ENCODE results near the gene MLH3. TPM values are rescaled to one million over a fixed set of nuclear protein-coding genes. Genes with fewer than 3 reads are reported as not detected.

Gene MLH3
- total RNA-seq, 1 donor from 2014 or later, result 28.2 TPM

- no peak overlapping the region for H3K4me3 Mint-ChIP-seq (ENCODE audit: low read depth)
- no peaks in the 10 kb centered on the region for H3K36me3 Mint-ChIP-seq (ENCODE audit: low read depth)
- no peaks in the 10 kb centered on the region for H3K4me1 Mint-ChIP-seq (ENCODE audit: low read depth)
- H3K27me3 Mint-ChIP-seq (ENCODE audit: low read depth), result peaks cover 4% of the 10 kb centered on the region
- no peak for DNase-seq (ENCODE audit: low spot score)
- intact Hi-C loops (cut with micrococcal nuclease), result no loop called here
- H3K9me3 Mint-ChIP-seq, result no peaks in the 10 kb centered on the region
- no peak overlapping the region for H3K27ac Mint-ChIP-seq
Measured at GRCh38 chr14:74988131-74988530, 63.1 kb downstream of the MLH3 start.

DNA sequence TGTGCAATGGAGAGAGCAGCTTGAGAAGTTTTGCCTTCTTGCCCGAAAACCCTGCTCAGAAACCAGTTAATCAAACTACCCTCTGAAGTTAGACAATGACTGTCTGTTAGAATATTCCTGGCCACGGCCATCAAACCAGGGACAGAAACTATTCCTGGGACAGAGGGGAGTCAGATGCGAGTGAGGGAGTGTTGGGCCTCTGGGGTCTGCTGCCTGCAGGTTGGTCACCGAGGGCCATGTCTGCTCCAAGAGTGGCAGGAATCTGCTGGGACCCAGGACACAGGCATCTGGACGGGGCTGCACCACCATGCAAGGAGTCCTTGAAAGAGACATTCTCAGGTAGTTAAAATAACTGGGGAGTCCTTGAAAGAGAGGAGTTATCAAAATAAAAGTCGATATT, 65.5 kb downstream of the MLH3 start:
- intact Hi-C loops (cut with micrococcal nuclease), result no loop called here

DNA sequence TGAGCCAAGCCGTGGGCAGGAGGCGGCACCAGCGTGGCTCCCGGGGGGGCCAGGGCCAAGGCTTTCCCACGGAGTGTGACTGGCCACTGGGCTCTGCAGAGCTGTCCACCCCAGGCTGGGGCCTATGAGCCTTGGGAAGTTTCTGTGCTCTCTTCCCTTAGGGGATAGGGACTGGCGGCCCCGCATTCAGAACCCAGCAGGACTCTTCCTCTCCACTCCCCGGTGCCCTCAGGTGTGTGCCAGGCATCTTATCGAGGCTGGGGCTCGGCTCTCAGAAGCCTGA, 66.3 kb downstream of the MLH3 start:
- DNase-seq (ENCODE audit: low spot score), result no peak
- H3K9me3 Mint-ChIP-seq, result no peaks in the 10 kb centered on the region
- H3K27me3 Mint-ChIP-seq (ENCODE audit: low read depth), result no peaks in the 10 kb centered on the region
- intact Hi-C loops (cut with micrococcal nuclease), result no loop called here
- no peaks in the 10 kb centered on the region for H3K4me1 Mint-ChIP-seq (ENCODE audit: low read depth)
- no peaks in the 10 kb centered on the region for H3K36me3 Mint-ChIP-seq (ENCODE audit: low read depth)
- no peak overlapping the region for H3K27ac Mint-ChIP-seq
- H3K4me3 Mint-ChIP-seq (ENCODE audit: low read depth), result no peak overlapping the region

More for the DNA sequence above, 65.5 kb downstream of the MLH3 start:
- Mint-ChIP-seq H3K27me3 (ENCODE audit: low read depth) (peaks cover 3% of the 10 kb centered on the region), H3K4me3 (ENCODE audit: low read depth) (no peak overlapping the region), H3K9me3 (no peaks in the 10 kb centered on the region), H3K4me1 (ENCODE audit: low read depth) (no peaks in the 10 kb centered on the region), H3K36me3 (ENCODE audit: low read depth) (no peaks in the 10 kb centered on the region), H3K27ac (no peak overlapping the region)
- no peak for DNase-seq (ENCODE audit: low spot score)

GRCh38 chr14:74984236-74985027, 66.8 kb downstream of the MLH3 start:
- Mint-ChIP-seq H3K9me3 (no peaks in the 10 kb centered on the region), H3K27me3 (ENCODE audit: low read depth) (no peaks in the 10 kb centered on the region), H3K4me1 (ENCODE audit: low read depth) (no peaks in the 10 kb centered on the region), H3K27ac (no peak overlapping the region), H3K4me3 (ENCODE audit: low read depth) (no peak overlapping the region), H3K36me3 (ENCODE audit: low read depth) (no peaks in the 10 kb centered on the region)
- DNase-seq (ENCODE audit: low spot score), result no peak
- intact Hi-C loops (cut with micrococcal nuclease), result no loop called here

GRCh38 chr14:74983343-74983742, 67.9 kb downstream of the MLH3 start:
- H3K4me1 Mint-ChIP-seq (ENCODE audit: low read depth), result no peaks in the 10 kb centered on the region
- DNase-seq (ENCODE audit: low spot score), result no peak
- H3K27me3 Mint-ChIP-seq (ENCODE audit: low read depth), result no peaks in the 10 kb centered on the region
- H3K36me3 Mint-ChIP-seq (ENCODE audit: low read depth), result no peaks in the 10 kb centered on the region
- no peaks in the 10 kb centered on the region for H3K9me3 Mint-ChIP-seq
- intact Hi-C loops (cut with micrococcal nuclease), result no loop called here
- no peak overlapping the region for H3K27ac Mint-ChIP-seq
- no peak overlapping the region for H3K4me3 Mint-ChIP-seq (ENCODE audit: low read depth)

- H3K36me3 Mint-ChIP-seq (ENCODE audit: low read depth), result no peaks in the 10 kb centered on the region
- H3K4me1 Mint-ChIP-seq (ENCODE audit: low read depth), result no peaks in the 10 kb centered on the region
- no peaks in the 10 kb centered on the region for H3K9me3 Mint-ChIP-seq
- no peak for DNase-seq (ENCODE audit: low spot score)
- H3K27me3 Mint-ChIP-seq (ENCODE audit: low read depth), result no peaks in the 10 kb centered on the region
- intact Hi-C loops (cut with micrococcal nuclease), result no loop called here
- H3K4me3 Mint-ChIP-seq (ENCODE audit: low read depth), result no peak overlapping the region
- H3K27ac Mint-ChIP-seq, result no peak overlapping the region
Measured at GRCh38 chr14:74982661-74983060, 68.6 kb downstream of the MLH3 start.

- H3K27me3 Mint-ChIP-seq (ENCODE audit: low read depth), result no peaks in the 10 kb centered on the region
- no peak for DNase-seq (ENCODE audit: low spot score)
- intact Hi-C loops (cut with micrococcal nuclease), result no loop called here
- no peaks in the 10 kb centered on the region for H3K9me3 Mint-ChIP-seq
- H3K4me3 Mint-ChIP-seq (ENCODE audit: low read depth), result no peak overlapping the region
- H3K4me1 Mint-ChIP-seq (ENCODE audit: low read depth), result no peaks in the 10 kb centered on the region
- no peak overlapping the region for H3K27ac Mint-ChIP-seq
- no peaks in the 10 kb centered on the region for H3K36me3 Mint-ChIP-seq (ENCODE audit: low read depth)
Measured at GRCh38 chr14:74981833-74982232, 69.4 kb downstream of the MLH3 start.

- H3K36me3 Mint-ChIP-seq (ENCODE audit: low read depth), result no peaks in the 10 kb centered on the region
- H3K4me3 Mint-ChIP-seq (ENCODE audit: low read depth), result no peak overlapping the region
- no peak overlapping the region for H3K27ac Mint-ChIP-seq
- H3K4me1 Mint-ChIP-seq (ENCODE audit: low read depth), result no peaks in the 10 kb centered on the region
- no peak for DNase-seq (ENCODE audit: low spot score)
- intact Hi-C loops (cut with micrococcal nuclease), result no loop called here
- H3K9me3 Mint-ChIP-seq, result no peaks in the 10 kb centered on the region
- no peaks in the 10 kb centered on the region for H3K27me3 Mint-ChIP-seq (ENCODE audit: low read depth)
Measured at GRCh38 chr14:74981462-74981782, 69.8 kb downstream of the MLH3 start.

GRCh38 chr14:74980731-74981461, 70.4 kb downstream of the MLH3 start:
- intact Hi-C loops (cut with micrococcal nuclease), result no loop called here
- Mint-ChIP-seq H3K27me3 (ENCODE audit: low read depth) (no peaks in the 10 kb centered on the region), H3K4me1 (ENCODE audit: low read depth) (no peaks in the 10 kb centered on the region), H3K4me3 (ENCODE audit: low read depth) (no peak overlapping the region), H3K36me3 (ENCODE audit: low read depth) (no peaks in the 10 kb centered on the region), H3K9me3 (no peaks in the 10 kb centered on the region), H3K27ac (no peak overlapping the region)
- DNase-seq (ENCODE audit: low spot score), result no peak

- Mint-ChIP-seq H3K9me3 (no peaks in the 10 kb centered on the region), H3K36me3 (ENCODE audit: low read depth) (no peaks in the 10 kb centered on the region), H3K27me3 (ENCODE audit: low read depth) (no peaks in the 10 kb centered on the region), H3K4me3 (ENCODE audit: low read depth) (no peak overlapping the region), H3K27ac (no peak overlapping the region), H3K4me1 (ENCODE audit: low read depth) (no peaks in the 10 kb centered on the region)
- DNase-seq (ENCODE audit: low spot score), result no peak
- intact Hi-C loops (cut with micrococcal nuclease), result no loop called here
Measured at GRCh38 chr14:74980398-74980730, 70.9 kb downstream of the MLH3 start.

GRCh38 chr14:74979442-74980397, 71.5 kb downstream of the MLH3 start:
- H3K27ac Mint-ChIP-seq, result no peak overlapping the region
- no peak for DNase-seq (ENCODE audit: low spot score)
- no peaks in the 10 kb centered on the region for H3K4me1 Mint-ChIP-seq (ENCODE audit: low read depth)
- no peak overlapping the region for H3K4me3 Mint-ChIP-seq (ENCODE audit: low read depth)
- intact Hi-C loops (cut with micrococcal nuclease), result no loop called here
- H3K27me3 Mint-ChIP-seq (ENCODE audit: low read depth), result no peaks in the 10 kb centered on the region
- H3K9me3 Mint-ChIP-seq, result no peaks in the 10 kb centered on the region
- no peaks in the 10 kb centered on the region for H3K36me3 Mint-ChIP-seq (ENCODE audit: low read depth)

DNA sequence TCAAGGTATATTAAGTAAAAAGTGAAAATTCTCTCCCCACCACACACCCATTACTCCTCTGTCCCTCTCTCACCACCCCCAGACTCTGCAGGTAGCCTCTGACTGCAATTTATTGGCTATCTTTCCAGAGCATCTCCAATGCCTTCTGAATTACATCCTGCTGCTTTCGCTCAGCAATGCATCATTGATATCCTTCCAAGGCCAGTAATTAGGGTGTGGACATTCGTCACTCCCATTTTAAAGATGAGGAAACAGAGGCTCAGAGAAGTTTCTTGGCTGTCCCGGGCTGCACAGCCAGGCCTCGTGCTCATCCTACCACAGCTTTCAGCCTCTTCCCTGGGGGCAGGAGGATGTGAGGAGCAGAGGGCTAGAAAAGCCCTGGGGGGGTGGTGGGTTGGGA, 72.2 kb downstream of the MLH3 start:
- DNase-seq (ENCODE audit: low spot score), result no peak
- Mint-ChIP-seq H3K4me1 (ENCODE audit: low read depth) (no peaks in the 10 kb centered on the region), H3K9me3 (no peaks in the 10 kb centered on the region), H3K4me3 (ENCODE audit: low read depth) (no peak overlapping the region), H3K27me3 (ENCODE audit: low read depth) (no peaks in the 10 kb centered on the region), H3K27ac (no peak overlapping the region), H3K36me3 (ENCODE audit: low read depth) (no peaks in the 10 kb centered on the region)
- intact Hi-C loops (cut with micrococcal nuclease), result no loop called here

DNA sequence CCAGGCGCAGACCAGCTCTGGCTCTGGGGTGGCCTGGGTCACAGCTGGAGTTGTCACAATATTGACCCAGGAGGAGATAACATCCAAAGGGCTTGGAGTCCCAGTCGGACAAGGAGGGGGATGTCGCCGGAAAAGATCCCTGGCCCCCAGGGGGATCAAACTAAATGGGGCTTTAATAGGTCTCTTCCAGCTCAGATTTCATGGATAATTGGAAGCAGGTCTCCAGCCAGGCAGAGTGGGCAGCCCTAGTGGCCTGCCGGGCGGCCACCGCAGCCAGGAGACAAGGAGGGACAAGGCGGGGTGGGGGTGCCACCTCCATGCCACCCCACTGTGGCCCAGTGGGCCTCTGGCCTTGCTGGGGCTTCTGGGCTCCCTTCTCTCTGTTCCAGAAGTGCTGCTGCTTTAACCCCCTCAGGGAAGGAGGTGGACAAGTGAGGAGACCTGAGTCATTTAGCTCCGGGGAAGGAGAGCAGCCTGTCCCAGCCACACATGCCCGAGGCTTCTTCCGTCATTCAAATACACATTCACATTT, 72.8 kb downstream of the MLH3 start:
- no peak for DNase-seq (ENCODE audit: low spot score)
- intact Hi-C loops (cut with micrococcal nuclease), result no loop called here
- Mint-ChIP-seq H3K27me3 (ENCODE audit: low read depth) (no peaks in the 10 kb centered on the region), H3K36me3 (ENCODE audit: low read depth) (no peaks in the 10 kb centered on the region), H3K4me3 (ENCODE audit: low read depth) (no peak overlapping the region), H3K9me3 (no peaks in the 10 kb centered on the region), H3K27ac (no peak overlapping the region), H3K4me1 (ENCODE audit: low read depth) (no peaks in the 10 kb centered on the region)

All from activated T-helper 2 cell treated with anti-CD3 and anti-CD28 coated beads, Interferon-gamma antibody, Interleukin-2, Interleukin-4, amounts not matched to agents 10 μg/mL and 5 μg/mL and 100 μg/mL, durations not matched to agents 14 hours and 24 hours and 36 hours (primary cell).